ENCODE data around the gene OGDH. TPM values are rescaled to one million over a fixed set of nuclear protein-coding genes. Genes with fewer than 3 reads are reported as not detected.

OGDH gene
- total RNA-seq, 2 experiments from 2014 or later: 99.6 to 103 TPM

- POLR2A ChIA-PET: interaction anchor here (0.6 kb wide), 1 partner anchor 152 kb away, joined by 6 read pairs; no protein-coding TSS in a partner anchor
- Mint-ChIP-seq H3K9me3 (no peaks in the 10 kb centered on the region), H3K27me3 (no peaks in the 10 kb centered on the region), H3K36me3 (peaks cover 39% of the 10 kb centered on the region), H3K4me1 (no peaks in the 10 kb centered on the region), H3K4me3 (no peak overlapping the region), H3K27ac (no peak overlapping the region)
- DNase-seq (no peak), ATAC-seq (ENCODE audit: low read depth) (no peak)
Measured at GRCh38 chr7:44705434-44705833, 99.0 kb downstream of the OGDH start.

- POLR2A ChIA-PET: no interaction called here
- H3K9me3 Mint-ChIP-seq: no peaks in the 10 kb centered on the region
- ATAC-seq (ENCODE audit: low read depth) (no peak), DNase-seq (no peak)
- no peak overlapping the region for H3K27ac Mint-ChIP-seq
- H3K36me3 Mint-ChIP-seq: peaks cover 27% of the 10 kb centered on the region
- no peaks in the 10 kb centered on the region for H3K27me3 Mint-ChIP-seq
- peaks cover 3% of the 10 kb centered on the region for H3K4me1 Mint-ChIP-seq
- H3K4me3 Mint-ChIP-seq: no peak overlapping the region
Measured at GRCh38 chr7:44706788-44707557, 100.5 kb downstream of the OGDH start.

- H3K27me3 Mint-ChIP-seq: no peaks in the 10 kb centered on the region
- peaks cover 25% of the 10 kb centered on the region for H3K36me3 Mint-ChIP-seq
- POLR2A ChIA-PET: no interaction called here
- ATAC-seq (ENCODE audit: low read depth): no peak
- peaks cover 7% of the 10 kb centered on the region for H3K4me1 Mint-ChIP-seq
- no peak overlapping the region for H3K27ac Mint-ChIP-seq
- no peak for DNase-seq
- H3K9me3 Mint-ChIP-seq: no peaks in the 10 kb centered on the region
- H3K4me3 Mint-ChIP-seq: no peak overlapping the region
Measured at GRCh38 chr7:44707558-44708230, 101.3 kb downstream of the OGDH start.

GRCh38 chr7:44709011-44709915, 102.8 kb downstream of the OGDH start:
- no peaks in the 10 kb centered on the region for H3K9me3 Mint-ChIP-seq
- H3K4me3 Mint-ChIP-seq: no peak overlapping the region
- H3K27me3 Mint-ChIP-seq: no peaks in the 10 kb centered on the region
- POLR2A ChIA-PET: interaction anchor here (0.7 to 1.4 kb wide), 2 partner anchors 78 to 139 kb away, joined by 3 to 4 read pairs; partner anchors contain the start of gene H2AZ2
- H3K4me1 Mint-ChIP-seq: peaks cover 7% of the 10 kb centered on the region
- no peak for DNase-seq
- H3K27ac Mint-ChIP-seq: no peak overlapping the region
- peaks cover 11% of the 10 kb centered on the region for H3K36me3 Mint-ChIP-seq
- ATAC-seq (ENCODE audit: low read depth): no peak

- H3K27ac Mint-ChIP-seq: no peak overlapping the region
- peaks cover 7% of the 10 kb centered on the region for H3K4me1 Mint-ChIP-seq
- no peak overlapping the region for H3K4me3 Mint-ChIP-seq
- ATAC-seq (ENCODE audit: low read depth) (no peak), DNase-seq (no peak)
- POLR2A ChIA-PET: interaction anchor here (0.7 to 1.4 kb wide), 2 partner anchors 79 to 138 kb away, joined by 3 to 4 read pairs; partner anchors contain the start of gene H2AZ2
- H3K36me3 Mint-ChIP-seq: peaks cover 9% of the 10 kb centered on the region
- peaks cover 1% of the 10 kb centered on the region for H3K27me3 Mint-ChIP-seq
- no peaks in the 10 kb centered on the region for H3K9me3 Mint-ChIP-seq
Measured at GRCh38 chr7:44709945-44710596, 103.6 kb downstream of the OGDH start.

- H3K36me3 Mint-ChIP-seq: peaks cover 3% of the 10 kb centered on the region
- POLR2A ChIA-PET: no interaction called here
- no peaks in the 10 kb centered on the region for H3K9me3 Mint-ChIP-seq
- peaks cover 2% of the 10 kb centered on the region for H3K27me3 Mint-ChIP-seq
- no peak overlapping the region for H3K4me3 Mint-ChIP-seq
- DNase-seq (no peak), ATAC-seq (ENCODE audit: low read depth) (no peak)
- peaks cover 7% of the 10 kb centered on the region for H3K4me1 Mint-ChIP-seq
- H3K27ac Mint-ChIP-seq: no peak overlapping the region
Measured at GRCh38 chr7:44711528-44711927, 105.1 kb downstream of the OGDH start.

GRCh38 chr7:44712012-44712411, 105.6 kb downstream of the OGDH start:
- Mint-ChIP-seq H3K27ac (no peak overlapping the region), H3K4me3 (no peak overlapping the region), H3K4me1 (peaks cover 7% of the 10 kb centered on the region), H3K27me3 (peaks cover 2% of the 10 kb centered on the region), H3K9me3 (no peaks in the 10 kb centered on the region), H3K36me3 (peaks cover 3% of the 10 kb centered on the region)
- DNase-seq (no peak), ATAC-seq (ENCODE audit: low read depth) (no peak)
- POLR2A ChIA-PET: no interaction called here

GRCh38 chr7:44713141-44713540, 106.7 kb downstream of the OGDH start:
- H3K4me3 Mint-ChIP-seq: no peak overlapping the region

GRCh38 chr7:44713680-44714335, 107.4 kb downstream of the OGDH start:
- no peak overlapping the region for H3K4me3 Mint-ChIP-seq
- H3K36me3 Mint-ChIP-seq: peaks cover 1% of the 10 kb centered on the region
- DNase-seq: no peak
- POLR2A ChIA-PET: no interaction called here
- no peak overlapping the region for H3K27ac Mint-ChIP-seq
- ATAC-seq (ENCODE audit: low read depth): no peak
- H3K4me1 Mint-ChIP-seq: peaks cover 7% of the 10 kb centered on the region
- no peaks in the 10 kb centered on the region for H3K9me3 Mint-ChIP-seq
- peaks cover 2% of the 10 kb centered on the region for H3K27me3 Mint-ChIP-seq

More at GRCh38 chr7:44713141-44713540, 106.7 kb downstream of the OGDH start:
- POLR2A ChIA-PET: no interaction called here
- Mint-ChIP-seq H3K9me3 (no peaks in the 10 kb centered on the region), H3K27me3 (peaks cover 2% of the 10 kb centered on the region), H3K27ac (no peak overlapping the region), H3K4me1 (peaks cover 7% of the 10 kb centered on the region), H3K36me3 (peaks cover 1% of the 10 kb centered on the region)
- ATAC-seq (ENCODE audit: low read depth) (no peak), DNase-seq (no peak)

GRCh38 chr7:44716205-44716604, 109.8 kb downstream of the OGDH start:
- peaks cover 2% of the 10 kb centered on the region for H3K27me3 Mint-ChIP-seq
- peaks cover 2% of the 10 kb centered on the region for H3K36me3 Mint-ChIP-seq
- H3K27ac Mint-ChIP-seq: no peak overlapping the region
- H3K4me1 Mint-ChIP-seq: peaks cover 7% of the 10 kb centered on the region
- POLR2A ChIA-PET: no interaction called here
- ATAC-seq (ENCODE audit: low read depth): no peak
- DNase-seq: no peak
- H3K4me3 Mint-ChIP-seq: no peak overlapping the region
- H3K9me3 Mint-ChIP-seq: peaks cover 2% of the 10 kb centered on the region

- POLR2A ChIA-PET: no interaction called here
- Mint-ChIP-seq H3K9me3 (peaks cover 4% of the 10 kb centered on the region), H3K27me3 (peaks cover 2% of the 10 kb centered on the region), H3K4me3 (no peak overlapping the region), H3K27ac (no peak overlapping the region), H3K36me3 (peaks cover 2% of the 10 kb centered on the region), H3K4me1 (no peaks in the 10 kb centered on the region)
- ATAC-seq (ENCODE audit: low read depth) (no peak), DNase-seq (no peak)
Measured at GRCh38 chr7:44720301-44720700, 113.9 kb downstream of the OGDH start.

- POLR2A ChIA-PET: no interaction called here
- Mint-ChIP-seq H3K9me3 (peaks cover 4% of the 10 kb centered on the region), H3K4me3 (no peak overlapping the region), H3K27me3 (peaks cover 2% of the 10 kb centered on the region), H3K27ac (no peak overlapping the region), H3K36me3 (peaks cover 2% of the 10 kb centered on the region), H3K4me1 (peaks cover 5% of the 10 kb centered on the region)
- no peak for DNase-seq
- ATAC-seq (ENCODE audit: low read depth): no peak
Measured at GRCh38 chr7:44724276-44724675, 117.8 kb downstream of the OGDH start.

Measured in activated naive CD8-positive, alpha-beta T cell treated with anti-CD3 and anti-CD28 coated beads, Interleukin-2, amount 10 ng/mL, durations not matched to agents 7 days and 5 days (primary cell).